Coronary artery (tissue), 2 donors: Measurements from ENCODE around the gene HACD2.
"Not testable (repeated sequence)": the region's sequence is repeated elsewhere in the genome, so short reads cannot be mapped to it uniquely, and the experiment has no call there.

Experiments used
- DNase-seq: peaks from one replicate; pipeline ENCODE4 v3.0.0-alpha.2; 2017; ENCODE audit warnings: low spot score
- H3K27ac ChIP-seq, 2 donors: fragments of 200-600 bp; sonication (generic); one replicate each; pipeline ENCODE4 v1.5.1; 2016 to 2019
- H3K4me3 ChIP-seq: fragments of 200-600 bp; sonication (generic); 2 replicates; pipeline ENCODE4 v1.5.1; 2016; ENCODE audit warnings: mild to moderate bottlenecking, moderate library complexity
- TF ChIP-seq, protein P1 (sequence below): fragments of 200-600 bp; sonication (generic); IDR thresholded peaks from one replicate; pipeline ENCODE4 v1.5.1; 2019; ENCODE audit warnings: antibody characterized with exemption

The HACD2 gene

DNA sequence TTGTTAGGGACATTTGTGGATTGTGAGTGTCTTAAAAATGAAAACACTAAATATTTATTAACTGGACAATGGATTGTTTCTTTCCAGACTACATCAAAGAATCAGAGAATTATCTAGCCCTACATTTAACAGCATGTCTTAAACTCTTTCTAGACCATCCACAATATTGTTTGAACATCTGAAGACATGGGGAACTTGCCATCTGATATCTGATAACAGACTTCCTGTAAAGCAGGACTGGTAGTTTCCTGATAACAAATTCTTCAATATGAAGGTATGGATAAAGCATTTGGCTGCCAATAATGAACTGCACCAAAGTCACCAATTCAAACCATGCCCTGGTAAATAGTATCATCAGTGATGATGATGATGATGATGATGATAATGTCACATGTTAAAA lies 26.2 kb upstream of the HACD2 start:
- TF ChIP-seq, protein P1, sequence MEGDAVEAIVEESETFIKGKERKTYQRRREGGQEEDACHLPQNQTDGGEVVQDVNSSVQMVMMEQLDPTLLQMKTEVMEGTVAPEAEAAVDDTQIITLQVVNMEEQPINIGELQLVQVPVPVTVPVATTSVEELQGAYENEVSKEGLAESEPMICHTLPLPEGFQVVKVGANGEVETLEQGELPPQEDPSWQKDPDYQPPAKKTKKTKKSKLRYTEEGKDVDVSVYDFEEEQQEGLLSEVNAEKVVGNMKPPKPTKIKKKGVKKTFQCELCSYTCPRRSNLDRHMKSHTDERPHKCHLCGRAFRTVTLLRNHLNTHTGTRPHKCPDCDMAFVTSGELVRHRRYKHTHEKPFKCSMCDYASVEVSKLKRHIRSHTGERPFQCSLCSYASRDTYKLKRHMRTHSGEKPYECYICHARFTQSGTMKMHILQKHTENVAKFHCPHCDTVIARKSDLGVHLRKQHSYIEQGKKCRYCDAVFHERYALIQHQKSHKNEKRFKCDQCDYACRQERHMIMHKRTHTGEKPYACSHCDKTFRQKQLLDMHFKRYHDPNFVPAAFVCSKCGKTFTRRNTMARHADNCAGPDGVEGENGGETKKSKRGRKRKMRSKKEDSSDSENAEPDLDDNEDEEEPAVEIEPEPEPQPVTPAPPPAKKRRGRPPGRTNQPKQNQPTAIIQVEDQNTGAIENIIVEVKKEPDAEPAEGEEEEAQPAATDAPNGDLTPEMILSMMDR = no peak
- H3K27ac ChIP-seq = no peak overlapping the region

DNA sequence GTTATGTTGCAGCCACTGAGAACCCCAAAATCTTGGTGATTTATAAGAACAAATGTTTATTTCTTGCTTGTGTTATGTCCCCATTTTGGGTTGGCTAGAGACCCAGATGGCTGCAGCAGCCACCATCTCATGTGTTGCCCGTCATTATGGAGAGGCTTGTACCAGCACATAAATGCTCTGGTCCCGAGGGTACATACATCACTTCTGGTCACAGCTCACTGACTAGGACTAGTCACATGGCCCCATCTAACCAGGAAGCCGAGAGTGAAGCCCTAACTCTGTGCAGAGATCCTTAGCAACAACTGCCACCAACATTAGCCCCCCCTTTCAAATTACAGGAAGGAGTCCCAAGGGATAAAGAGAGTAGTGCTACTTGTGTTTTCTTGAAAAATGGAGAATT lies 25.5 kb upstream of the HACD2 start:
- peak overlapping the region in 1 of 2 donors; percentile 7 for H3K27ac ChIP-seq
- no peak overlapping the region for H3K4me3 ChIP-seq
- DNase-seq = no peak
- TF ChIP-seq, protein P1 = no peak

More for the DNA sequence above, 26.2 kb upstream of the HACD2 start:
- H3K4me3 ChIP-seq = no peak overlapping the region
- DNase-seq = no peak

DNA sequence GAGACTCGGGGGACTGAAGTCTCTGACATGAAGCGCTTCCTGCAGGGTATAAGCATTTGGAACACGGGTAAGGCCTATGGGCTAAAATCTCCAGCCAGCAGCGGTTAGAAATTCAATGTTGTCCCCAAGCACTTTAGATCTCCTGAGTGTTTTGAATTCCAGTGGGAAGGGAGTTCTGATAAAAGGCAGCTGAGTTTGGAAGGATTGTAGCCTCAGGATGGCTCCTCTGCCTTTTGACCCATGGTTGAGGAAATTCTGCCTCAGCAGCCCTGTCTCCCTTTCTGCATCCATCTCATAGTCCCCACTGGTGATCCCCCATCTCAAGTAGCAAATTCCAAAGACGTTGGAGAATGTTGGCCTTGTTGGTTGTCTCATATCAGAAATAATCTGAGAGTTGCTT lies 24.2 kb upstream of the HACD2 start:
- H3K4me3 ChIP-seq = no peak overlapping the region
- H3K27ac ChIP-seq = peak overlapping the region in 1 of 2 donors; percentile 15
- DNase-seq = no peak
- TF ChIP-seq, protein P1 = no peak

DNA sequence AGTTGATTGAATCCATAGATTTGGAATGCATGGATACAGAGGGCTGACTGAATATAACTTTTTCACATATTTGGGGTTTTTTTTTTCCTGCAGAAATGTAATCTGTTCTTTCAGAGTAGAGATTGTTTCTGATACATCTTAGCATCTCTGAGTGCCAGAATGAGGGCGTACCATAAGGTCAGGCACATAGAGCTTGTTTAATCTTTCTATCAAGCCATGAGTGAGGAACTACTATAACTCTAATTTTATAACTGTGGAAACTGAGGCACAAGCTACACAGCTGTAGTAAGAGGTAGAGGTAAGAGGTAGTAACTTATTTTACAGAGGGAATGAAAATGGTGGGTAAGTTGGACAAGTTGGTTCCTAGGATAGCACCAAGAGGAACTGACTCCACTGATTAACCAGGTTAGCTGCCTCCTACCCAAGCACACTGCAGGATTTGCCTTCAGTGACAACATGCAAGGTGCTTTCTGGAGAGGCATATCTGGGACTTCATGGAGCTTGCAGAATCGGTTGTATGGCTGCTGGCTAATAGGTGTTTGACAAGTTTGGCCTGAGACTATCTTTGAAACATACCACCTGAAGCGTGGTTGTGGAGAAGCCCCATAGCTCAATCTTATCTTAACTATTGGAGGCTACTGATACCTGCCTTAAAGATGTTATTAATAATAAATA lies 23.5 kb upstream of the HACD2 start:
- TF ChIP-seq, protein P1 = no peak
- Histone ChIP-seq H3K27ac (no peak overlapping the region), H3K4me3 (no peak overlapping the region)
- DNase-seq = no peak

DNA sequence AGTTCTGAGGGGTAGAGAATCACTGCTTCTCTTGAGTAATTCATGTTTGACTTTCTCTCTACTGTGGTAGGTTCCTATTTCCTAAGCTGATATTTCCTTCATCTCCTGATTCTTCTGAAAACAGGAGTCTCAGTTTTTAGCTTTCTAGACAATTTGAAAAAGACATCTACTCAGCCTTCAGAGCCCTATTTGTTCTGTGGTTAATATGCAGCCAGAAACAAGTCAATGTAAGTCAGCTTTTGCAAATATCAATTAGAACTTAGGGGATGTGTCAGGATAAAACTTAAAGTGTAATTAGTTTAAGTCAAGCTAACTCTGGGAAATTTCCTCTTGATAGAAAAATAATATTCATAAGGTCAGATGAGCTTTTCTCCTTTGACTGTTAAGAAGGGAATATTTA lies 21.7 kb upstream of the HACD2 start:
- TF ChIP-seq, protein P1 = no peak
- DNase-seq = no peak
- H3K4me3 ChIP-seq = no peak overlapping the region
- H3K27ac ChIP-seq = no peak overlapping the region

DNA sequence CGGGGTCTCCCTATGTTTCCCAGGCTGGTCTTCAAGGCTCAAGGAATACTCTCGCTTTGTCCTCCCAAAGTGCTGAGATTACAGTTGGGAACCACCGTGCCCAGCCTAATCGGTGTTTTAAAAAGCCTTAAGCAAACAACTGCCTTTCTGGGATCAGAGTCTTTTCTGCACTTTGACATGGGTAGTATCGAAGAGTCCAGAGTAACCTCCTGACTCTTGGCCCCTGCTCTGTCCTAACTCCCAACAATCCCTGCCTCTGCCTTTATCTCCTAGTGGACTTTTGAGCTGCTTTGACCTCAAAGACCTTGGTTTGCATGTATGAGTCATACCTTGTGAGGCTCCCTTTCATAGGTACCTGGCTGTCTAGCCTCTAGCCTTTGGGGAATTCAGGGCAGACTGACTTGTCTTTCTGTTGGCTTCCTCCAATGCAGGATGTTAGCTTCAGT lies 21.0 kb upstream of the HACD2 start:
- H3K27ac ChIP-seq = no peak overlapping the region
- DNase-seq = no peak
- TF ChIP-seq, protein P1 = no peak
- H3K4me3 ChIP-seq = no peak overlapping the region

DNA sequence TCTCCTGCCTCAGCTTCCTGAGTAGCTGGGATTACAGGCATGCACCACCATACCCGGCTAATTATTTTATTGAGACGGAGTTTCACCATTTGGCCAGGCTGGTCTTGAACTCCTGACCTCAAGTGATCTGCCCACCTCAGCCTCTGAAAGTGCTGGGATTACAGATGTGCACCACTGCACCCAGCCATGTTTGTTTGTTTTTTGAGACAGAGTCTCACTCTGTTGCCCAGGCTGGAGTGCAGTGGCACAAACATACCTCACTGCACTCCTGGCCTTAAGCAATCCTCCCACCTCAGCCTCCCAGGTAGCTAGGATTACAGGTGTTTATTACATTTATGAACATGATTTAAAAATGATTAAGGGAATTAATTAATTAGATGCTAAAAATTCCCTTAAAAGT lies 18.3 kb upstream of the HACD2 start:
- not testable (repeated sequence) for H3K27ac ChIP-seq, H3K4me3 ChIP-seq, DNase-seq
